G401 (cell line): Measurements from ENCODE around the gene SIK2. TPM values are rescaled to one million over a fixed set of nuclear protein-coding genes. Genes with fewer than 3 reads are reported as not detected.

Experiments
- DNase-seq: peaks from one replicate; pipeline ENCODE4 v3.0.0-alpha.2; 2015; ENCODE audit warnings: low spot score
- in situ Hi-C: cut with HindIII; loops from 2 replicates; pipeline ENCODE4 v1.10.0; 2016; ENCODE audit warnings: low sequenced_read_pairs, mixed read lengths
- total RNA-seq: library from RNA; depleted of rRNA; stranded (reverse); fragments of >200 nt; shearing (Covaris generic); gene quantifications from 2 replicates; pipeline ENCODE4 v1.2.3, GENCODE V29; 2014

SIK2 gene
- total RNA-seq, 1 experiment from 2014 or later: 53.1 TPM

- DNase-seq: no peak
- in situ Hi-C loops: no loop called here
Measured at GRCh38 chr11:111607751-111608150, 5.5 kb downstream of the SIK2 start.

GRCh38 chr11:111612224-111612623 lies 10.0 kb downstream of the SIK2 start:
- no peak for DNase-seq
- in situ Hi-C loops: no loop called here

GRCh38 chr11:111617286-111617685 lies 15.0 kb downstream of the SIK2 start:
- in situ Hi-C loops: no loop called here
- DNase-seq: no peak

GRCh38 chr11:111620518-111620917 lies 18.3 kb downstream of the SIK2 start:
- DNase-seq: no peak
- in situ Hi-C loops: no loop called here

- in situ Hi-C loops: no loop called here
- DNase-seq: no peak
Measured at GRCh38 chr11:111623527-111624030, 21.3 kb downstream of the SIK2 start.

- DNase-seq: no peak
- in situ Hi-C loops: no loop called here
Measured at GRCh38 chr11:111624608-111625007, 22.4 kb downstream of the SIK2 start.

- in situ Hi-C loops: no loop called here
- no peak for DNase-seq
Measured at GRCh38 chr11:111627591-111627990, 25.3 kb downstream of the SIK2 start.

- no peak for DNase-seq
- in situ Hi-C loops: no loop called here
Measured at GRCh38 chr11:111629499-111629898, 27.2 kb downstream of the SIK2 start.

GRCh38 chr11:111631024-111631665 lies 28.9 kb downstream of the SIK2 start:
- no peak for DNase-seq

GRCh38 chr11:111631666-111632039 lies 29.4 kb downstream of the SIK2 start:
- DNase-seq: peak; percentile 32
- in situ Hi-C loops: no loop called here

More at GRCh38 chr11:111631024-111631665, 28.9 kb downstream of the SIK2 start:
- in situ Hi-C loops: no loop called here

GRCh38 chr11:111632516-111633220 lies 30.4 kb downstream of the SIK2 start:
- peak; percentile 12 for DNase-seq
- in situ Hi-C loops: no loop called here

- in situ Hi-C loops: no loop called here
Measured at GRCh38 chr11:111633248-111633647, 31.0 kb downstream of the SIK2 start.

GRCh38 chr11:111633756-111634362 lies 31.6 kb downstream of the SIK2 start:
- DNase-seq: peak; percentile 22
- in situ Hi-C loops: no loop called here

More at GRCh38 chr11:111633248-111633647, 31.0 kb downstream of the SIK2 start:
- DNase-seq: peak; percentile 12

GRCh38 chr11:111634981-111635705 lies 32.9 kb downstream of the SIK2 start:
- in situ Hi-C loops: no loop called here
- peak; percentile 11 for DNase-seq

GRCh38 chr11:111635706-111636045 lies 33.4 kb downstream of the SIK2 start:
- in situ Hi-C loops: no loop called here
- peak; percentile 89 for DNase-seq

GRCh38 chr11:111637885-111638284 lies 35.6 kb downstream of the SIK2 start:
- in situ Hi-C loops: no loop called here
- DNase-seq: no peak

- no peak for DNase-seq
- in situ Hi-C loops: no loop called here
Measured at GRCh38 chr11:111639226-111639925, 37.1 kb downstream of the SIK2 start.

- in situ Hi-C loops: no loop called here
- no peak for DNase-seq
Measured at GRCh38 chr11:111641339-111642015, 39.2 kb downstream of the SIK2 start.

GRCh38 chr11:111642542-111642941 lies 40.3 kb downstream of the SIK2 start:
- in situ Hi-C loops: no loop called here
- DNase-seq: no peak
